Activated CD4-positive, alpha-beta T cell treated with anti-CD3 and anti-CD28 coated beads, Interleukin-2, amount 10 ng/mL, durations not matched to agents 24 days and 14 days (primary cell): ENCODE data around the gene LST1. TPM values are rescaled to one million over a fixed set of nuclear protein-coding genes. Genes with fewer than 3 reads are reported as not detected.
"Not testable (repeated sequence)": the region's sequence is repeated elsewhere in the genome, so short reads cannot be mapped to it uniquely, and the experiment has no call there.

Source experiments
- DNase-seq: peaks from one replicate; pipeline ENCODE4 v3.0.0; 2022
- H3K27ac Mint-ChIP-seq: one replicate; pipeline ENCODE4 v1.8.0; 2022; ENCODE audit warnings: mild to moderate bottlenecking, mixed read lengths
- H3K27me3 Mint-ChIP-seq: one replicate; pipeline ENCODE4 v1.8.0; 2022; ENCODE audit warnings: mixed read lengths
- H3K36me3 Mint-ChIP-seq: one replicate; pipeline ENCODE4 v1.8.0; 2022; ENCODE audit warnings: low read depth, mild to moderate bottlenecking, mixed read lengths
- H3K4me1 Mint-ChIP-seq: one replicate; pipeline ENCODE4 v1.8.0; 2021; ENCODE audit warnings: mixed read lengths
- H3K4me3 Mint-ChIP-seq: one replicate; pipeline ENCODE4 v1.8.0; 2022; ENCODE audit warnings: mild to moderate bottlenecking, moderate library complexity, mixed read lengths
- H3K9me3 Mint-ChIP-seq: one replicate; pipeline ENCODE4 v1.8.0; 2021; ENCODE audit warnings: mixed read lengths
- intact Hi-C: fragments of 100-400 bp; cut with micrococcal nuclease; formaldehyde crosslinking; loops from one replicate; pipeline ENCODE4 v1.15.1; 2023
- total RNA-seq: library from RNA; stranded (reverse); gene quantifications from 2 replicates; pipeline ENCODE4 v1.2.3, GENCODE V29; 2022

LST1 gene
- total RNA-seq, 1 donor from 2014 or later, result 46.4 TPM

DNA sequence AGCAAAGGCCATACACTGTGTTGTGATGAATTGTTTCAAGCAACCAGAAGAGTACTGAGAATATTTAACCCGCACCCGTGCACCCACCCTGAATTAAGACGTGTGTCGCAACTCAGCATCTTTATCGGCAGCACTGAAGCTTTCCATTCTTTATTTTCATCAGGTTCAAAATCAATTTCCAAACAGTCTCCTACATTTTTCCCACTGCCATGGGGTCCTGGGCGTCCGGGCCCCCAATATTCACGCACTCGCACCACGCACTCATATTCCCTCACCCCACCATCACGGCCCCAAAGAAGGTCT is 5.7 kb upstream of the LST1 start:
- Mint-ChIP-seq H3K9me3 (no peaks in the 10 kb centered on the region), H3K36me3 (peaks cover 64% of the 10 kb centered on the region), H3K4me3 (peak overlapping the region; percentile 94), H3K27ac (peak overlapping the region; percentile 91), H3K4me1 (peaks cover 60% of the 10 kb centered on the region), H3K27me3 (no peaks in the 10 kb centered on the region)
- no peak for DNase-seq
- intact Hi-C loops, result loop anchor here (1.0 to 5.0 kb wide), 4 partner anchors 8 to 157 kb away; partner anchors contain the start of genes CLIC1, LTA and PRRC2A

GRCh38 chr6:31580807-31581433 is 5.2 kb upstream of the LST1 start:
- intact Hi-C loops, result loop anchor here (1.0 to 5.0 kb wide), 7 partner anchors 9 to 156 kb away; partner anchors contain the start of genes CLIC1, LTA, NFKBIL1 and PRRC2A
- Mint-ChIP-seq H3K4me1 (peaks cover 62% of the 10 kb centered on the region), H3K27ac (peak overlapping the region; percentile 91), H3K27me3 (no peaks in the 10 kb centered on the region), H3K9me3 (no peaks in the 10 kb centered on the region), H3K4me3 (peak overlapping the region; percentile 94), H3K36me3 (peaks cover 61% of the 10 kb centered on the region)
- peak; percentile 96 for DNase-seq

DNA sequence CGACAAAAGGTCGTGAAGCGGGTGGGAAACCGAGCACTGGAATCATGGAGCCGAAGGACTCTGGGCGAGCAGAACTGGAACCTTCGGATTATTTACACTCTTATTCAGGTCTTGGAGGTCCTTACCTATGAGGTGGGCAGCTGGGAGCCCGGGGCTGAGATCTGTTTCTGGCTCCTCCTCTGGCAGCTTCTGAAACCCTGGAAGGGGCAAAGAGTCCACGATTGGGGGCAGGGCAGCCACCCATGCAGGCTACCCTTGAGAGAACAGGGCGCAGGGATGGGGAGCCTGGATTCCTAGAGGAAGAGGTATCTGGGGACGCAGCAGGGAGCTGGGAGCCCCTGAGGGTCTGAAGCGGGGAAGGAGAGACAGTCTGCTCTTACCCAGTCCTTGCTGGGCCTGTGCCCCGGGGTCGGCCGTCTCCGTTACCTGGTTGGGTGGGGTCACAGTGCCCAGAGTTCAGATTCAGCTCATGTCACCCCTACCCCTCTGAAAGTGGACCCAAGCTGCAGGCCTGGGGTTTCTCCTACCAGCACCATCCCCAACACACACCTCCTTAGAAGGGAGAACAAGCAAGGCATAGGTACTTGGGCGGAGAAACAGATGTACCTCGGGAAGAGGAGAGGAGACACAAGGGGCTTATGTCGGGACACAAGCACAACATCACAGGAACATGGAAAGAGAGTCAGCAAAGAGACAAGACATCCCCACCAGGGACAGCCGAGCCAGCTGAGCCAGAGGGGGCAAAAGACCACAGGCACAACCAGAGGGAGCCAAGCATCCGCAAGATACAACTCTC is 4.4 kb upstream of the LST1 start:
- Mint-ChIP-seq H3K9me3 (no peaks in the 10 kb centered on the region), H3K27me3 (no peaks in the 10 kb centered on the region), H3K4me3 (peak overlapping the region; percentile 94), H3K4me1 (peaks cover 63% of the 10 kb centered on the region), H3K36me3 (peaks cover 54% of the 10 kb centered on the region), H3K27ac (peak overlapping the region; percentile 91)
- intact Hi-C loops, result loop anchor here (1.0 to 5.0 kb wide), 6 partner anchors 17 to 156 kb away; partner anchors contain the start of genes CLIC1, NFKBIL1 and PRRC2A
- peak; percentile 75 for DNase-seq

DNA sequence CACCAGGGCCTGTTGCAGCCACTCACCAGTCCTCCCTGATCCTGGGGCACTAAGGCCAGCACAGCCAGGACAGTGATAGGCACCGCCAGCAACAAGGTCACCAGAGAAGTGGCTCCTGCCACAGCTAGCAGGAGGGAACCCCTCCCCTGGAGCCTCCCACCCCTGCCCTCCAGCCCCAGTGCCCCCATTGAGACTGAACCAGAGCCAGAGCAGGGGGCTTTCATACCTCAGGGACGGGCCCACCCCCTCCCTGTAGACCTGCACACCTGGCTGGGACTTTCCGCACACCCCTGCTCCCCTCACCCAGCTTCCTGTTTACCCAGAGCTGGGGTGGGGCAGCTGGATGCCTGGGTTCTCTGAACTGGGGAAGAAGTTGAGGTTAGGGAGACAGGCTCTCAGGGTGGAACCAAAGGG is 3.8 kb upstream of the LST1 start, which contains the start of gene LTB:
Gene LTB (minus strand): TSS at position 195 of the 414 bp plus-strand sequence. CDS start 7 bp downstream, at position 188.
- intact Hi-C loops, result loop anchor here (5.0 kb wide), 2 partner anchors 90 to 155 kb away; partner anchors contain the start of gene CLIC1
- peaks cover 64% of the 10 kb centered on the region for H3K4me1 Mint-ChIP-seq
- peak; percentile 92 for DNase-seq
- H3K9me3 Mint-ChIP-seq, result no peaks in the 10 kb centered on the region
- H3K36me3 Mint-ChIP-seq, result peaks cover 48% of the 10 kb centered on the region
- H3K27ac Mint-ChIP-seq, result peak within 1 kb of the TSS; percentile 91
- H3K4me3 Mint-ChIP-seq, result peak within 1 kb of the TSS; percentile 94
- no peaks in the 10 kb centered on the region for H3K27me3 Mint-ChIP-seq

GRCh38 chr6:31585491-31585890 is 586 bp upstream of the LST1 start:
- H3K4me3 Mint-ChIP-seq, result peak overlapping the region; percentile 89
- no peaks in the 10 kb centered on the region for H3K9me3 Mint-ChIP-seq
- peaks cover 29% of the 10 kb centered on the region for H3K36me3 Mint-ChIP-seq
- H3K27ac Mint-ChIP-seq, result peak overlapping the region; percentile 96
- no peaks in the 10 kb centered on the region for H3K27me3 Mint-ChIP-seq
- peak; percentile 86 for DNase-seq
- intact Hi-C loops, result loop anchor here (1.0 kb wide), 1 partner anchor 13 kb away; no protein-coding TSS in a partner anchor
- peaks cover 59% of the 10 kb centered on the region for H3K4me1 Mint-ChIP-seq

DNA sequence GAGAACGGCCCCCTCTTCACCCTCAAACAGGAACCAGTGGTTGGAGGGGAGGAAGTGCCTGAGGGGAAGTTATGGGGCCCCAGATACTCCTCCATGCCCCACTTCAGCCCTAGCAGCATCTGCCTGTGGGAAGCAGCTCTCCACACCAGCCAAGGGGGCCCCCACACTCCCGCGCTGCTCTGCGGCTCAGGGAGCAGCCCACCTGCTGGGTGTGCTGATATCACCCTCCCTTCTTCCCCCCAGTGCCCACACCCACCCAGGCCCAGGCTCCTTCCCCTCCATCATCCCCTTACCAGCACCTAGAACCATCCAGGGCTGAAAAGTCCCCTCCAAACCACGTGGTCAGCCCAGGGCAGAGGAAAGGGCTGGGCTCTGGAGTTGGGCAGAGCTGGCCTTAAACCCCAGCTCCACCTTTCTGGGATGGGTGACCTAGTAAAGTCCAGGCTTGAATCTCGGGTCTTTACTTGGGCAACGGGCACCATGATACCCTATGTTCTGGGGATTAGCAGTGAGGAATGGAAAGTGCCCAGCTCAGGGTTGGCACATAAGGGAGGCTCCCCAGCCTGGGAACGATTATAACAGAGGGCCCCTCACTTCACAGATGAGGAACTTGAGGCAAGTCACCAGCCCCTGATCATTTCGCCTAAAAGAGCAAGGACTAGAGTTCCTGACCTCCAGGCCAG is 663 bp downstream of the LST1 start:
- Mint-ChIP-seq H3K4me1 (peaks cover 60% of the 10 kb centered on the region), H3K9me3 (no peaks in the 10 kb centered on the region), H3K36me3 (peaks cover 22% of the 10 kb centered on the region), H3K27me3 (no peaks in the 10 kb centered on the region), H3K4me3 (peak overlapping the region; percentile 89), H3K27ac (peak overlapping the region; percentile 96)
- intact Hi-C loops, result no loop called here
- DNase-seq, result peak; percentile 78

GRCh38 chr6:31587791-31588777 is 2.0 kb downstream of the LST1 start:
- intact Hi-C loops, result no loop called here
- peak; percentile 69 for DNase-seq
- peak overlapping the region; percentile 94 for H3K27ac Mint-ChIP-seq
- no peaks in the 10 kb centered on the region for H3K9me3 Mint-ChIP-seq
- H3K27me3 Mint-ChIP-seq, result no peaks in the 10 kb centered on the region
- H3K36me3 Mint-ChIP-seq, result peaks cover 15% of the 10 kb centered on the region
- peaks cover 60% of the 10 kb centered on the region for H3K4me1 Mint-ChIP-seq
- peak overlapping the region; percentile 89 for H3K4me3 Mint-ChIP-seq

DNA sequence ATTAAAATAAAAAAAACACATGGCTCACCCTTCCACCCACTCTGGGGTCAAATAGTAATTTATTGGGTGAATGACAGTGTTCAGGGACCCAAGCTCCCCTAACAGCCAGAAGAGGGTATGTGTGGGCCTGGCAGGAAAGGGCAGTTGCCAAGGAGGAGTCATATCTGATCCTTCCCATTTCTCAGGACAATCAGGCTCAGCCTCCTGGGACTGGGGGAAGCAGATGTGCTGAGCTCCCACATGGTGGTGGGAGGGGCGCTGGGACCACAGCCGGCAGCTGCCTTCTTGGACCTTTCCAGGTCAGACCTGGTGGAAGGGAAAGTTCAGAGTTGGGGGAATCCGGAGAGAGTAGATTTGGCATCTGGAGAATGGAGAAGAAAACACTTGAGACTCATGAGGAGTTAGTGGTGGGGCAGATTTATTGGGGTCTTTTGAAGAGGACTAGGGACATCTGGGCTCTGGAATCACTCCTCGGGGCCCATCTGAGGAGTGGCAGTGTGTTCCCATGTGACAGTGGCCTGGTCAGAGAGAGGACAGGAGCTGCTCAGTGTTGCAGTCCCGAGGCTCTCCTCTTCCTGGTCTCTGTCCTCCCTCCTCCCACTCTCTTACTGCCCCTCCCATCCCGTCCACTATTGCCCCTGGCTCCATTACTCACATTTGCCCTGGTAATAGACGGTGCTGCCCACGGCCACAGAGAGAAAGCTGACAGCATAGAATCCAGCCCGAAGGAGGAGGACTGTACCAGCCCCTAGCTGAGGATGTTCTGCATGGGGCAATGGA is 3.0 kb downstream of the LST1 start:
- peak overlapping the region; percentile 34 for H3K27ac Mint-ChIP-seq
- intact Hi-C loops, result no loop called here
- H3K4me1 Mint-ChIP-seq, result peaks cover 58% of the 10 kb centered on the region
- no peaks in the 10 kb centered on the region for H3K27me3 Mint-ChIP-seq
- H3K36me3 Mint-ChIP-seq, result peaks cover 15% of the 10 kb centered on the region
- DNase-seq, result no peak
- no peaks in the 10 kb centered on the region for H3K9me3 Mint-ChIP-seq
- peak overlapping the region; percentile 66 for H3K4me3 Mint-ChIP-seq

DNA sequence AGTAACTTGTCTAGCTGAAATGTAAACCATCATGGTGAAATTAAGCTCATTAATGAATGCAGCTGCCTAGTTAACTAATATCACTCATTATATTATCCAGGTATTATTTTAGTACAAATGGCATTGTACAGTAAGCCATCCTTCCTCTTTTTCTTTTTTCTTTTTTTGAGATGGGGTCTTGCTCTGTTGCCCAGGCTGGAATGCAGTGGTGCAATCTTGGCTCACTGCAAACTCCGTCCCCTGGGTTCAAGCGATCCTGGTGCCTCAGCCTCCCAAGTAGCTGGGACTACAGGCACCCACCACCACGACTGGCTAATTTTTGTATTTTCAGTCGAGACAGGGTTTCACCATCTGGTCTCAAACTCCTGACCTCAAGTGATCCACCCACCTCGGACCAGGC is 4.6 kb downstream of the LST1 start:
- intact Hi-C loops, H3K27ac Mint-ChIP-seq, H3K27me3 Mint-ChIP-seq, H3K4me3 Mint-ChIP-seq, DNase-seq, H3K9me3 Mint-ChIP-seq: not testable (repeated sequence)
- peaks cover 13% of the 10 kb centered on the region for H3K36me3 Mint-ChIP-seq
- H3K4me1 Mint-ChIP-seq, result peaks cover 53% of the 10 kb centered on the region

GRCh38 chr6:31592396-31592771 is 6.3 kb downstream of the LST1 start:
- DNase-seq, result peak; percentile 66
- Mint-ChIP-seq H3K27me3 (no peaks in the 10 kb centered on the region), H3K36me3 (peaks cover 12% of the 10 kb centered on the region), H3K9me3 (no peaks in the 10 kb centered on the region), H3K4me3 (peak overlapping the region; percentile 76), H3K4me1 (peaks cover 49% of the 10 kb centered on the region), H3K27ac (peak overlapping the region; percentile 71)
- intact Hi-C loops, result no loop called here

DNA sequence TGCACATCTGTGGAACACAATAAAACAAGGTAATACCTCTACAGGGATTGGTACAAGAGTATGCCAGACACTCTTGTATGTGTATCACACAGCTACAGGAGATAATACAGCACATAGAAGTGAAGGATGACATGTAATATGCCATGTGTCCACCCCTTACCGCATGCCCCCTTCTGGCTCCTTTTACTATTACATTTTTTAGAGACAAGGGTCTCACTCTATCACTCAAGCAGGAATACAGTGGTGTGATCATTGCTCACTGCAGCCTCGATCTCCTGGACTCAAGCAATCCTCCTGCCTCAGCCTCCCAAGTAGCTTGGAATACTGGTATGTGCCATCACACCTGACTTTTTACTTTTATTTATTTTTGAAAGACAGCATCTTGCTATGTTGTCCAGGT is 10.9 kb downstream of the LST1 start:
- Mint-ChIP-seq H3K9me3 (no peaks in the 10 kb centered on the region), H3K27me3 (no peaks in the 10 kb centered on the region), H3K27ac (no peak overlapping the region), H3K36me3 (no peaks in the 10 kb centered on the region), H3K4me3 (no peak overlapping the region), H3K4me1 (peaks cover 41% of the 10 kb centered on the region)
- intact Hi-C loops, result no loop called here
- DNase-seq, result peak; percentile 84

DNA sequence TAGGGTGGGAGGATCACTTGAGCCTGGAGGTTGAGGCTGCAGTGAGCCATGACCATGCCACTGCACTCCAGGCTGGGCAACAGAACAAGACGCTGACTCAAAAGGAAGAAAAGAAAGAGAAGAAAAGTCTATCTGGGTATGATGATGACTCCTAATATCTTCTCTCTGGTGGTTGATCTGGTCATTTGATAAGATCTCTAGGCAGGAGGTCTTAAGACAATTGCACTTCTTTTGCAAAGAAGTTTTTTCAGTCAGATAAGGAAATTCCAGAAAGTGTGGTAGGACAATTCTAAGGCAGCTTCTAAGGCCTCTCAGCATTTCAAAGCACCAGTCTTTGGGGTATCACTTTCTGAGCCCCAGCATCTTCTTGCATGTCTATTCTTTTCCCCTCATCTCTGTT is 21.2 kb downstream of the LST1 start:
- Mint-ChIP-seq H3K36me3 (no peaks in the 10 kb centered on the region), H3K4me3 (no peak overlapping the region), H3K27ac (no peak overlapping the region)

More for the DNA sequence above, 21.2 kb downstream of the LST1 start:
- H3K27me3 Mint-ChIP-seq, result peaks cover 2% of the 10 kb centered on the region
- H3K9me3 Mint-ChIP-seq, result no peaks in the 10 kb centered on the region
- H3K4me1 Mint-ChIP-seq, result peaks cover 6% of the 10 kb centered on the region
- intact Hi-C loops, result no loop called here
- no peak for DNase-seq
